HFFc6 (cell line): ENCODE measurements around the gene SLC22A12. TPM values are rescaled to one million over a fixed set of nuclear protein-coding genes. Genes with fewer than 3 reads are reported as not detected.

Experiments
- DNase-seq: peaks from one replicate; pipeline ENCODE4 v3.0.0-alpha.2; 2018
- H3K27ac Mint-ChIP-seq: 2 replicates; pipeline ENCODE4 v1.8.0; 2020; ENCODE audit warnings: mild to moderate bottlenecking, mixed read lengths
- H3K27me3 Mint-ChIP-seq: 2 replicates; pipeline ENCODE4 v1.8.0; 2021; ENCODE audit warnings: mild to moderate bottlenecking, moderate library complexity, mixed read lengths; ENCODE audit not compliant: insufficient read depth
- H3K36me3 Mint-ChIP-seq: 2 replicates; pipeline ENCODE4 v1.8.0; 2021; ENCODE audit warnings: low read depth, mixed read lengths
- H3K4me1 Mint-ChIP-seq: 2 replicates; pipeline ENCODE4 v1.8.0; 2020; ENCODE audit warnings: low read depth, mixed read lengths
- H3K4me3 Mint-ChIP-seq: 2 replicates; pipeline ENCODE4 v1.8.0; 2020; ENCODE audit warnings: mild to moderate bottlenecking, moderate library complexity, mixed read lengths
- H3K9me3 Mint-ChIP-seq: 2 replicates; pipeline ENCODE4 v1.8.0; 2020; ENCODE audit warnings: mild to moderate bottlenecking, mixed read lengths
- total RNA-seq, 6 experiments: library from RNA; stranded (reverse); fragmentation: NEBNext Ultra II Directional; extraction: Animal tissue kit (Norgen Biotek cat#: 25700); gene quantifications; 2 replicates in 1 of 6; 3 replicates in 5 of 6; pipeline ENCODE4 v1.2.3, GENCODE V29; 2021
- TF ChIP-seq, protein P1 (sequence below): fragments of 200-600 bp; sonication (generic); IDR thresholded peaks from 2 replicates; pipeline ENCODE4 v1.5.0; 2021; ENCODE audit warnings: antibody characterized with exemption, mild to moderate bottlenecking

The SLC22A12 gene
- total RNA-seq, 6 experiments from 2014 or later, result not detected

GRCh38 chr11:64650923-64651523 lies 60.0 kb downstream of the SLC22A12 start:
- no peaks in the 10 kb centered on the region for H3K9me3 Mint-ChIP-seq
- H3K36me3 Mint-ChIP-seq, result no peaks in the 10 kb centered on the region
- peak; percentile 22 for DNase-seq
- H3K27me3 Mint-ChIP-seq, result peaks cover 34% of the 10 kb centered on the region
- TF ChIP-seq, protein P1, sequence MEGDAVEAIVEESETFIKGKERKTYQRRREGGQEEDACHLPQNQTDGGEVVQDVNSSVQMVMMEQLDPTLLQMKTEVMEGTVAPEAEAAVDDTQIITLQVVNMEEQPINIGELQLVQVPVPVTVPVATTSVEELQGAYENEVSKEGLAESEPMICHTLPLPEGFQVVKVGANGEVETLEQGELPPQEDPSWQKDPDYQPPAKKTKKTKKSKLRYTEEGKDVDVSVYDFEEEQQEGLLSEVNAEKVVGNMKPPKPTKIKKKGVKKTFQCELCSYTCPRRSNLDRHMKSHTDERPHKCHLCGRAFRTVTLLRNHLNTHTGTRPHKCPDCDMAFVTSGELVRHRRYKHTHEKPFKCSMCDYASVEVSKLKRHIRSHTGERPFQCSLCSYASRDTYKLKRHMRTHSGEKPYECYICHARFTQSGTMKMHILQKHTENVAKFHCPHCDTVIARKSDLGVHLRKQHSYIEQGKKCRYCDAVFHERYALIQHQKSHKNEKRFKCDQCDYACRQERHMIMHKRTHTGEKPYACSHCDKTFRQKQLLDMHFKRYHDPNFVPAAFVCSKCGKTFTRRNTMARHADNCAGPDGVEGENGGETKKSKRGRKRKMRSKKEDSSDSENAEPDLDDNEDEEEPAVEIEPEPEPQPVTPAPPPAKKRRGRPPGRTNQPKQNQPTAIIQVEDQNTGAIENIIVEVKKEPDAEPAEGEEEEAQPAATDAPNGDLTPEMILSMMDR, result peak; percentile 77
- H3K27ac Mint-ChIP-seq, result no peak overlapping the region
- no peaks in the 10 kb centered on the region for H3K4me1 Mint-ChIP-seq
- no peak overlapping the region for H3K4me3 Mint-ChIP-seq

Other genes starting within 250 kb of the SLC22A12 start
- 10 to 100 TPM; 42.9 to 63.4 (median 56.6) TPM for gene RPS6KA4, start 232.1 kb upstream of the SLC22A12 start, total RNA-seq
- gene SLC22A11, start 35.3 kb upstream of the SLC22A12 start, total RNA-seq, result not detected
- under 1 TPM in 5 of 6 experiments, not detected in 1; 0.14 to 0.51 (median 0.31) TPM for gene NRXN2, start 132.0 kb downstream of the SLC22A12 start, total RNA-seq
- gene RASGRP2, start 152.9 kb downstream of the SLC22A12 start, total RNA-seq, result under 1 TPM in 4 of 6 experiments, not detected in 2; 0.43 to 0.68 (median 0.48) TPM
- gene PYGM, start 168.8 kb downstream of the SLC22A12 start, total RNA-seq, result under 1 TPM in 4 of 6 experiments, not detected in 2; 0.11 to 0.21 (median 0.13) TPM
- 100 to 1,000 TPM; 195 to 244 (median 208) TPM for gene SF1, start 187.3 kb downstream of the SLC22A12 start, total RNA-seq
- gene MAP4K2, start 212.0 kb downstream of the SLC22A12 start, total RNA-seq, result 10 to 100 TPM; 18.0 to 21.6 (median 20.9) TPM
- gene MEN1, start 219.3 kb downstream of the SLC22A12 start, total RNA-seq, result 10 to 100 TPM; 23.9 to 35.5 (median 26.9) TPM